GM23338 (cell line): ENCODE data around the gene GJC2. TPM values are rescaled to one million over a fixed set of nuclear protein-coding genes. Genes with fewer than 3 reads are reported as not detected.

Source experiments
- ATAC-seq: fragments of 200-7000 bp; cut with Tn5 transposase; 3 replicates; pipeline ENCODE4 v1.9.1; 2020
- DNase-seq: peaks from one replicate; pipeline ENCODE4 v3.0.0-alpha.2; 2015; ENCODE audit warnings: low spot score
- H2AFZ ChIP-seq: fragments of 200-600 bp; sonication (generic); 2 replicates; pipeline ENCODE4 v1.8.0; 2016; ENCODE audit warnings: antibody characterized with exemption, mild to moderate bottlenecking, moderate library complexity
- H3F3A ChIP-seq: fragments of 200-600 bp; sonication (generic); replicated peaks from 2 replicates; pipeline ENCODE4 v1.8.0; 2017; ENCODE audit warnings: antibody characterized with exemption, mixed run types, low read depth
- H3K27ac ChIP-seq: fragments of 200-600 bp; sonication (generic); 2 replicates; pipeline ENCODE4 v1.6.1; 2016; ENCODE audit warnings: low read depth
- H3K27me3 ChIP-seq: fragments of 200-600 bp; sonication (generic); 2 replicates; pipeline ENCODE4 v1.8.0; 2016; ENCODE audit warnings: mild to moderate bottlenecking, mixed run types, moderate library complexity; ENCODE audit not compliant: insufficient read depth
- H3K36me3 ChIP-seq: fragments of 200-600 bp; sonication (generic); 2 replicates; pipeline ENCODE4 v1.8.0; 2016; ENCODE audit warnings: mild to moderate bottlenecking; ENCODE audit not compliant: insufficient read depth
- H3K4me1 ChIP-seq: fragments of 200-600 bp; sonication (generic); 2 replicates; pipeline ENCODE4 v1.8.0; 2016; ENCODE audit warnings: mild to moderate bottlenecking, moderate library complexity; ENCODE audit not compliant: insufficient read depth
- H3K4me2 ChIP-seq: fragments of 200-600 bp; sonication (generic); 2 replicates; pipeline ENCODE4 v1.7.1; 2017; ENCODE audit warnings: mixed run types
- H3K4me3 ChIP-seq: fragments of 200-600 bp; sonication (generic); 2 replicates; pipeline ENCODE4 v1.6.1; 2016; ENCODE audit warnings: mixed run types
- H3K79me2 ChIP-seq: fragments of 200-600 bp; sonication (generic); replicated peaks from 2 replicates; pipeline ENCODE4 v1.8.0; 2017; ENCODE audit warnings: mild to moderate bottlenecking; ENCODE audit not compliant: insufficient read depth
- H3K9me2 ChIP-seq: fragments of 200-600 bp; sonication (generic); 2 replicates; pipeline ENCODE4 v1.8.0; 2017; ENCODE audit not compliant: insufficient read depth
- H4K20me1 ChIP-seq: fragments of 200-600 bp; sonication (generic); replicated peaks from 2 replicates; pipeline ENCODE4 v1.8.0; 2017; ENCODE audit warnings: mild to moderate bottlenecking; ENCODE audit not compliant: insufficient read depth
- H3K27ac Mint-ChIP-seq: 2 replicates; pipeline ENCODE4 v1.8.0; 2020; ENCODE audit warnings: inconsistent platforms, mild to moderate bottlenecking, moderate library complexity, mixed read lengths
- H3K27me3 Mint-ChIP-seq: 3 replicates; pipeline ENCODE4 v1.8.0; 2022; ENCODE audit warnings: low read depth, mild to moderate bottlenecking, moderate library complexity, mixed read lengths, inconsistent platforms; ENCODE audit not compliant: insufficient read depth, poor library complexity
- H3K36me3 Mint-ChIP-seq: 3 replicates; pipeline ENCODE4 v1.8.0; 2021; ENCODE audit warnings: low read depth, mild to moderate bottlenecking, inconsistent platforms, moderate library complexity, mixed read lengths
- H3K4me1 Mint-ChIP-seq: 3 replicates; pipeline ENCODE4 v1.8.0; 2020; ENCODE audit warnings: mild to moderate bottlenecking, inconsistent platforms, mixed read lengths
- H3K4me3 Mint-ChIP-seq: 3 replicates; pipeline ENCODE4 v1.8.0; 2021; ENCODE audit warnings: moderate library complexity, mild to moderate bottlenecking, inconsistent platforms, mixed read lengths
- H3K9me3 Mint-ChIP-seq: 3 replicates; pipeline ENCODE4 v1.8.0; 2020; ENCODE audit warnings: moderate library complexity, mild to moderate bottlenecking, inconsistent platforms, mixed read lengths
- CTCF ChIP-seq, 2 experiments: fragments of 200-600 bp in 1 of 2; sonication (generic) in 1 of 2; conservative IDR thresholded peaks; 2 replicates each; pipeline versions ENCODE4 v1.5.1 to v1.6.1; 2016 to 2017; ENCODE audit warnings: antibody characterized with exemption in 2 of 2, low read depth in 2 of 2, mild to moderate bottlenecking in 2 of 2, moderate library complexity in 1 of 2
- EZH2phosphoT487 ChIP-seq: fragments of 200-600 bp; sonication (generic); IDR thresholded peaks from one replicate; pipeline ENCODE4 v1.8.1; 2018; ENCODE audit warnings: antibody characterized with exemption; ENCODE audit not compliant: unreplicated experiment
- NANOG ChIP-seq: IDR thresholded peaks from 2 replicates; pipeline ENCODE4 v1.6.1; 2016; ENCODE audit warnings: antibody characterized with exemption, borderline replicate concordance
- POLR2AphosphoS5 ChIP-seq: IDR thresholded peaks from 2 replicates; pipeline ENCODE4 v1.6.1; 2016; ENCODE audit warnings: antibody characterized with exemption, low read depth
- REST ChIP-seq: IDR thresholded peaks from one replicate; pipeline ENCODE4 v1.6.1; 2018; ENCODE audit warnings: antibody characterized with exemption; ENCODE audit not compliant: unreplicated experiment
- ZNF114 ChIP-seq: fragments of 250-450 bp; sonication (Bioruptor Pico); IDR thresholded peaks from 2 replicates; pipeline ENCODE4 v1.5.0; 2020; ENCODE audit warnings: mild to moderate bottlenecking, moderate library complexity
- ZNF331 ChIP-seq: fragments of 250-450 bp; sonication (Bioruptor Pico); IDR thresholded peaks from 2 replicates; pipeline ENCODE4 v1.5.0; 2020; ENCODE audit warnings: low read depth, mild to moderate bottlenecking, moderate library complexity
- polyA plus RNA-seq: library from polyadenylated mRNA; unstranded; fragments of >200 nt; fragmentation: Nextera tagmentation; extraction: Ambion mirVana; gene quantifications from 2 replicates; pipeline ENCODE4 v1.2.1, GENCODE V29; 2016
- total RNA-seq: library from RNA; depleted of rRNA; stranded (reverse); fragments of >200 nt; shearing (Covaris generic); gene quantifications from 2 replicates; pipeline ENCODE4 v1.2.3, GENCODE V29; 2014
- TF ChIP-seq, protein P1 (sequence below): fragments of 250-450 bp; sonication (Bioruptor Pico); IDR thresholded peaks from 2 replicates; pipeline ENCODE4 v1.5.0; 2020; ENCODE audit warnings: mild to moderate bottlenecking, moderate library complexity

Gene GJC2
- total and polyA plus RNA-seq, 2 experiments from 2014 or later: 0.15 to 1.2 TPM

GRCh38 chr1:228175316-228176023 lies 25.7 kb downstream of the GJC2 start:
- H3K27ac ChIP-seq: no peak overlapping the region
- peaks cover 4% of the 10 kb centered on the region; the same call in 1 of the 2 replicates for H3F3A ChIP-seq
- peaks cover 3% of the 10 kb centered on the region; the same call in 1 of the 2 replicates for H3K79me2 ChIP-seq
- Mint-ChIP-seq H3K9me3 (no peaks in the 10 kb centered on the region; the same call in 2 of the 3 replicates), H3K4me3 (no peak overlapping the region), H3K4me1 (no peaks in the 10 kb centered on the region; the same call in 2 of the 3 replicates), H3K36me3 (peaks cover 2% of the 10 kb centered on the region; the same call in 1 of the 3 replicates), H3K27ac (no peak overlapping the region), H3K27me3 (peaks cover 5% of the 10 kb centered on the region)
- no peak overlapping the region for H3K4me2 ChIP-seq
- H2AFZ ChIP-seq: no peak overlapping the region
- no peak for DNase-seq
- H3K36me3 ChIP-seq: no peaks in the 10 kb centered on the region
- no peaks in the 10 kb centered on the region; the same call in 1 of the 2 replicates for H4K20me1 ChIP-seq
- H3K9me2 ChIP-seq: no peaks in the 10 kb centered on the region
- ATAC-seq: no peak
- TF ChIP-seq NANOG: no peak
- H3K27me3 ChIP-seq: no peaks in the 10 kb centered on the region
- no peaks in the 10 kb centered on the region for H3K4me1 ChIP-seq
- no peak overlapping the region for H3K4me3 ChIP-seq

DNA sequence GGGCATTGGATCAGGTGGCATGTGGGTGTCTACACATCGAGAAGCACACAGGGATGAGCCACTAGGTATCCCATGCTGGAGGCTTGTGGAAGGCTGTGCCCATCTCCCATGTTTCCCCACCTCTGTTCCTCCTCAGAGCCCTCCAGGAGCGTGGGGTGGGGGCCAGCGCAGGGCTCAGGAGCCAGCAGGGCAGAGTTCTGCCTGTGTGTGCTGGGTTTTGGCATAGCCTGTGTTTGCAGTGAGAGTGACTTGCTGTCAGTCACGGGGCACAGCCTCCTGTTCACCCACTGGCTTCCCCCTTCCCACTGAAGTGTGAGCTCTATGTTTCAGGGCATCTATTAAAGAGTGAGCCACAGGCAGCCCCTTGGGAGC lies 26.3 kb downstream of the GJC2 start:
- Histone ChIP-seq H3K36me3 (no peaks in the 10 kb centered on the region), H3K79me2 (0 out of 2 replicates have a peak, but pooled peaks cover 3% of the 10 kb centered on the region), H3K27me3 (no peaks in the 10 kb centered on the region), H3K27ac (no peak overlapping the region), H3K4me2 (no peak overlapping the region), H3K4me3 (no peak overlapping the region), H4K20me1 (no peaks in the 10 kb centered on the region; the same call in 1 of the 2 replicates), H3F3A (peaks cover 4% of the 10 kb centered on the region; the same call in 1 of the 2 replicates), H3K9me2 (no peaks in the 10 kb centered on the region), H2AFZ (no peak overlapping the region), H3K4me1 (no peaks in the 10 kb centered on the region)
- peaks cover 5% of the 10 kb centered on the region for H3K27me3 Mint-ChIP-seq
- H3K36me3 Mint-ChIP-seq: peaks cover 2% of the 10 kb centered on the region; the same call in 1 of the 3 replicates
- ATAC-seq (no peak), DNase-seq (no peak)
- no peaks in the 10 kb centered on the region; the same call in 2 of the 3 replicates for H3K4me1 Mint-ChIP-seq
- H3K4me3 Mint-ChIP-seq: no peak overlapping the region
- H3K9me3 Mint-ChIP-seq: no peaks in the 10 kb centered on the region; the same call in 2 of the 3 replicates
- no peak overlapping the region for H3K27ac Mint-ChIP-seq
- no peak for TF ChIP-seq NANOG
- no peak for TF ChIP-seq EZH2phosphoT487
- no peak for TF ChIP-seq ZNF331 (CRISPR knock-in tag)
- no peak for TF ChIP-seq REST
- no peak for TF ChIP-seq POLR2AphosphoS5
- TF ChIP-seq ZNF114 (CRISPR knock-in tag): no peak
- TF ChIP-seq CTCF (conservative IDR thresholded peaks at IDR 0.05; ENCODE audit: low read depth in 2 of 2): no peak
- TF ChIP-seq, protein P1, sequence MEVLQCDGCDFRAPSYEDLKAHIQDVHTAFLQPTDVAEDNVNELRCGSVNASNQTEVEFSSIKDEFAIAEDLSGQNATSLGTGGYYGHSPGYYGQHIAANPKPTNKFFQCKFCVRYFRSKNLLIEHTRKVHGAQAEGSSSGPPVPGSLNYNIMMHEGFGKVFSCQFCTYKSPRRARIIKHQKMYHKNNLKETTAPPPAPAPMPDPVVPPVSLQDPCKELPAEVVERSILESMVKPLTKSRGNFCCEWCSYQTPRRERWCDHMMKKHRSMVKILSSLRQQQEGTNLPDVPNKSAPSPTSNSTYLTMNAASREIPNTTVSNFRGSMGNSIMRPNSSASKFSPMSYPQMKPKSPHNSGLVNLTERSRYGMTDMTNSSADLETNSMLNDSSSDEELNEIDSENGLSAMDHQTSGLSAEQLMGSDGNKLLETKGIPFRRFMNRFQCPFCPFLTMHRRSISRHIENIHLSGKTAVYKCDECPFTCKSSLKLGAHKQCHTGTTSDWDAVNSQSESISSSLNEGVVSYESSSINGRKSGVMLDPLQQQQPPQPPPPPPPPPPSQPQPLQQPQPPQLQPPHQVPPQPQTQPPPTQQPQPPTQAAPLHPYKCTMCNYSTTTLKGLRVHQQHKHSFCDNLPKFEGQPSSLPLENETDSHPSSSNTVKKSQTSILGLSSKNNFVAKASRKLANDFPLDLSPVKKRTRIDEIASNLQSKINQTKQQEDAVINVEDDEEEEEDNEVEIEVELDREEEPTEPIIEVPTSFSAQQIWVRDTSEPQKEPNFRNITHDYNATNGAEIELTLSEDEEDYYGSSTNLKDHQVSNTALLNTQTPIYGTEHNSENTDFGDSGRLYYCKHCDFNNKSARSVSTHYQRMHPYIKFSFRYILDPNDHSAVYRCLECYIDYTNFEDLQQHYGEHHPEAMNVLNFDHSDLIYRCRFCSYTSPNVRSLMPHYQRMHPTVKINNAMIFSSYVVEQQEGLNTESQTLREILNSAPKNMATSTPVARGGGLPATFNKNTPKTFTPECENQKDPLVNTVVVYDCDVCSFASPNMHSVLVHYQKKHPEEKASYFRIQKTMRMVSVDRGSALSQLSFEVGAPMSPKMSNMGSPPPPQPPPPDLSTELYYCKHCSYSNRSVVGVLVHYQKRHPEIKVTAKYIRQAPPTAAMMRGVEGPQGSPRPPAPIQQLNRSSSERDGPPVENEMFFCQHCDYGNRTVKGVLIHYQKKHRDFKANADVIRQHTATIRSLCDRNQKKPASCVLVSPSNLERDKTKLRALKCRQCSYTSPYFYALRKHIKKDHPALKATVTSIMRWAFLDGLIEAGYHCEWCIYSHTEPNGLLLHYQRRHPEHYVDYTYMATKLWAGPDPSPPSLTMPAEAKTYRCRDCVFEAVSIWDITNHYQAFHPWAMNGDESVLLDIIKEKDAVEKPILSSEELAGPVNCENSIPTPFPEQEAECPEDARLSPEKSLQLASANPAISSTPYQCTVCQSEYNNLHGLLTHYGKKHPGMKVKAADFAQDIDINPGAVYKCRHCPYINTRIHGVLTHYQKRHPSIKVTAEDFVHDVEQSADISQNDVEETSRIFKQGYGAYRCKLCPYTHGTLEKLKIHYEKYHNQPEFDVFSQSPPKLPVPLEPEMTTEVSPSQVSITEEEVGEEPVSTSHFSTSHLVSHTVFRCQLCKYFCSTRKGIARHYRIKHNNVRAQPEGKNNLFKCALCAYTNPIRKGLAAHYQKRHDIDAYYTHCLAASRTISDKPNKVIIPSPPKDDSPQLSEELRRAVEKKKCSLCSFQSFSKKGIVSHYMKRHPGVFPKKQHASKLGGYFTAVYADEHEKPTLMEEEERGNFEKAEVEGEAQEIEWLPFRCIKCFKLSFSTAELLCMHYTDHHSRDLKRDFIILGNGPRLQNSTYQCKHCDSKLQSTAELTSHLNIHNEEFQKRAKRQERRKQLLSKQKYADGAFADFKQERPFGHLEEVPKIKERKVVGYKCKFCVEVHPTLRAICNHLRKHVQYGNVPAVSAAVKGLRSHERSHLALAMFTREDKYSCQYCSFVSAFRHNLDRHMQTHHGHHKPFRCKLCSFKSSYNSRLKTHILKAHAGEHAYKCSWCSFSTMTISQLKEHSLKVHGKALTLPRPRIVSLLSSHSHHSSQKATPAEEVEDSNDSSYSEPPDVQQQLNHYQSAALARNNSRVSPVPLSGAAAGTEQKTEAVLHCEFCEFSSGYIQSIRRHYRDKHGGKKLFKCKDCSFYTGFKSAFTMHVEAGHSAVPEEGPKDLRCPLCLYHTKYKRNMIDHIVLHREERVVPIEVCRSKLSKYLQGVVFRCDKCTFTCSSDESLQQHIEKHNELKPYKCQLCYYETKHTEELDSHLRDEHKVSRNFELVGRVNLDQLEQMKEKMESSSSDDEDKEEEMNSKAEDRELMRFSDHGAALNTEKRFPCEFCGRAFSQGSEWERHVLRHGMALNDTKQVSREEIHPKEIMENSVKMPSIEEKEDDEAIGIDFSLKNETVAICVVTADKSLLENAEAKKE (CRISPR knock-in tag): no peak
